Right cardiac atrium (tissue), 5 donors: ENCODE data around the gene TLCD5. TPM values are rescaled to one million over a fixed set of nuclear protein-coding genes. Genes with fewer than 3 reads are reported as not detected.

Source experiments
- ATAC-seq, 2 donors: fragments of 200-7000 bp; cut with Tn5 transposase; one replicate each; pipeline versions ENCODE4 v1.8.0 to v1.9.1; 2020; ENCODE audit warnings: moderate library complexity in 2 of 2, mild to moderate bottlenecking in 1 of 2
- DNase-seq, 3 donors: peaks; one replicate each; pipeline ENCODE4 v3.0.0-alpha.2; 2020
- H3K27ac ChIP-seq: one replicate; pipeline ENCODE4 v1.5.1; 2013; ENCODE audit warnings: mild to moderate bottlenecking, low read length, control low read depth, moderate library complexity
- H3K27me3 ChIP-seq: one replicate; pipeline ENCODE4 v1.6.1; 2013; ENCODE audit not compliant: control insufficient read depth, insufficient read depth
- H3K4me1 ChIP-seq: one replicate; pipeline ENCODE4 v1.6.1; 2013; ENCODE audit warnings: low read length; ENCODE audit not compliant: control insufficient read depth, insufficient read depth
- H3K4me3 ChIP-seq: one replicate; pipeline ENCODE4 v1.5.1; 2013; ENCODE audit warnings: low read length, control low read depth
- H3K9me3 ChIP-seq: one replicate; pipeline ENCODE4 v1.6.1; 2013; ENCODE audit warnings: low read length; ENCODE audit not compliant: control insufficient read depth
- WGBS: extraction: QIAGEN DNeasy Blood & Tissue Kit; methylation state at CpG from one replicate; pipeline ENCODE4 v1.1.7; 2013; 5-methylcytosine and 5-hydroxymethylcytosine counted together
- intact Hi-C, 4 donors: fragments of 100-400 bp; cut with DNase I; formaldehyde crosslinking; loops; one replicate each; pipeline versions ENCODE4 v1.11.0 to v1.14.0; 2022 to 2023
- polyA plus RNA-seq: library from polyadenylated mRNA; stranded (reverse); fragments of 200-250 nt; gene quantifications from one replicate; pipeline ENCODE4 v1.2.3, GENCODE V29; 2013
- total RNA-seq, 4 donors: library from RNA; stranded (reverse); fragmentation: NEBNext Ultra II Directional; extraction: Animal tissue kit (Norgen Biotek cat#: 25700); gene quantifications; one replicate each; pipeline ENCODE4 v1.2.1, GENCODE V29; 2021
- donor health status: healthy with polysubstance abuse.
- donor health status: DM: no; HTN: yes; CAD: no.
- donor health status: DM: no; HTN: no; CAD: no.
- donor health status: DM: no; HTN: yes; CAD: no; lungs with severe emphysema.
- donor health status: DM: yes; HTN: yes; CAD: no.

TLCD5 gene
- total and polyA plus RNA-seq, 5 donors = 7.5 to 21.3 (median 17.0) TPM

- 70% methylated on average over 5 of the region's 5 CpGs for WGBS
- no peaks in the 10 kb centered on the region for H3K27me3 ChIP-seq
- no peak overlapping the region for H3K4me3 ChIP-seq
- intact Hi-C loops = no loop called here
- no peak overlapping the region for H3K27ac ChIP-seq
- no peak for ATAC-seq
- H3K9me3 ChIP-seq = no peaks in the 10 kb centered on the region
- H3K4me1 ChIP-seq = no peaks in the 10 kb centered on the region
- DNase-seq = no peak
These were observed 31.9 kb upstream of the TLCD5 start for GRCh38 chr11:120293038-120293800.

- ATAC-seq (no peak), DNase-seq (no peak)
- H3K27me3 ChIP-seq = no peaks in the 10 kb centered on the region
- 70% methylated on average over 5 of the region's 5 CpGs for WGBS
- no peaks in the 10 kb centered on the region for H3K4me1 ChIP-seq
- intact Hi-C loops = loop anchor here in 1 of 4 donors (2.0 kb wide), 1 partner anchor 55 kb away; no protein-coding TSS in a partner anchor
- no peaks in the 10 kb centered on the region for H3K9me3 ChIP-seq
- no peak overlapping the region for H3K27ac ChIP-seq
- H3K4me3 ChIP-seq = no peak overlapping the region
These were observed 31.0 kb upstream of the TLCD5 start for GRCh38 chr11:120294096-120294495.

GRCh38 chr11:120295099-120295498 is 30.0 kb upstream of the TLCD5 start:
- H3K9me3 ChIP-seq = no peaks in the 10 kb centered on the region
- intact Hi-C loops = loop anchor here in 1 of 4 donors (2.0 kb wide), 1 partner anchor 56 kb away; no protein-coding TSS in a partner anchor
- no peak overlapping the region for H3K27ac ChIP-seq
- no peak overlapping the region for H3K4me3 ChIP-seq
- H3K4me1 ChIP-seq = no peaks in the 10 kb centered on the region
- H3K27me3 ChIP-seq = no peaks in the 10 kb centered on the region
- DNase-seq (no peak), ATAC-seq (peak in 1 of 2 donors; percentile 44)
- 49% methylated on average over 4 of the region's 4 CpGs for WGBS

GRCh38 chr11:120296554-120296953 is 28.5 kb upstream of the TLCD5 start:
- Histone ChIP-seq H3K4me3 (no peak overlapping the region), H3K9me3 (no peaks in the 10 kb centered on the region), H3K27me3 (no peaks in the 10 kb centered on the region), H3K27ac (no peak overlapping the region), H3K4me1 (no peaks in the 10 kb centered on the region)
- WGBS = 96% methylated on average over 5 of the region's 5 CpGs
- DNase-seq = no peak
- intact Hi-C loops = no loop called here
- no peak for ATAC-seq

- Histone ChIP-seq H3K27ac (no peak overlapping the region), H3K27me3 (no peaks in the 10 kb centered on the region), H3K4me3 (no peak overlapping the region), H3K9me3 (no peaks in the 10 kb centered on the region), H3K4me1 (no peaks in the 10 kb centered on the region)
- DNase-seq (no peak), ATAC-seq (no peak)
- 95% methylated on average over 5 of the region's 5 CpGs for WGBS
- intact Hi-C loops = loop anchor here in 2 of 4 donors (2.0 kb wide), 1 partner anchor 64 kb away; no protein-coding TSS in a partner anchor
These were observed 26.6 kb upstream of the TLCD5 start for GRCh38 chr11:120298461-120298860.

- H3K27ac ChIP-seq = no peak overlapping the region
- no peaks in the 10 kb centered on the region for H3K9me3 ChIP-seq
- H3K4me3 ChIP-seq = no peak overlapping the region
- no peaks in the 10 kb centered on the region for H3K4me1 ChIP-seq
- H3K27me3 ChIP-seq = no peaks in the 10 kb centered on the region
- intact Hi-C loops = loop anchor here (2.0 to 5.0 kb wide), 4 partner anchors 65 to 130 kb away; no protein-coding TSS in a partner anchor
- ATAC-seq = no peak
- DNase-seq = no peak
- WGBS = 76% methylated on average over 6 of the region's 6 CpGs
These were observed 22.9 kb upstream of the TLCD5 start for GRCh38 chr11:120302001-120302805.

- DNase-seq = peak; percentile 69 to 85 (median 74)
- intact Hi-C loops = loop anchor here (2.0 to 5.0 kb wide), 4 partner anchors 66 to 131 kb away; no protein-coding TSS in a partner anchor
- no peaks in the 10 kb centered on the region for H3K9me3 ChIP-seq
- WGBS = 10% methylated on average over 3 of the region's 3 CpGs
- no peak overlapping the region for H3K4me3 ChIP-seq
- no peak overlapping the region for H3K27ac ChIP-seq
- no peaks in the 10 kb centered on the region for H3K27me3 ChIP-seq
- H3K4me1 ChIP-seq = no peaks in the 10 kb centered on the region
- ATAC-seq = peak; percentile 69 to 71
These were observed 22.0 kb upstream of the TLCD5 start for GRCh38 chr11:120303004-120303637.

GRCh38 chr11:120304526-120304925 is 20.6 kb upstream of the TLCD5 start:
- intact Hi-C loops = loop anchor here in 3 of 4 donors (5.0 kb wide), 3 partner anchors 67 to 132 kb away; no protein-coding TSS in a partner anchor
- Histone ChIP-seq H3K27ac (no peak overlapping the region), H3K4me1 (no peaks in the 10 kb centered on the region), H3K27me3 (no peaks in the 10 kb centered on the region), H3K4me3 (no peak overlapping the region), H3K9me3 (no peaks in the 10 kb centered on the region)
- no peak for ATAC-seq
- no peak for DNase-seq

- no peak overlapping the region for H3K4me3 ChIP-seq
- intact Hi-C loops = no loop called here
- WGBS = 87% methylated on average over 12 of the region's 12 CpGs
- no peaks in the 10 kb centered on the region for H3K4me1 ChIP-seq
- DNase-seq (no peak), ATAC-seq (no peak)
- H3K27ac ChIP-seq = no peak overlapping the region
- no peaks in the 10 kb centered on the region for H3K27me3 ChIP-seq
- H3K9me3 ChIP-seq = no peaks in the 10 kb centered on the region
These were observed 19.8 kb upstream of the TLCD5 start for GRCh38 chr11:120305286-120305685.

- no peaks in the 10 kb centered on the region for H3K9me3 ChIP-seq
- intact Hi-C loops = no loop called here
- DNase-seq = peak in 2 of 3 donors; percentile 74
- H3K27me3 ChIP-seq = no peaks in the 10 kb centered on the region
- no peak overlapping the region for H3K4me3 ChIP-seq
- H3K27ac ChIP-seq = no peak overlapping the region
- WGBS = 45% methylated on average over 11 of the region's 11 CpGs
- peak; percentile 17 to 49 for ATAC-seq
- H3K4me1 ChIP-seq = no peaks in the 10 kb centered on the region
These were observed 18.4 kb upstream of the TLCD5 start for GRCh38 chr11:120306519-120307242.
